Measurements from ENCODE around the gene ADGRD1.

ADGRD1 gene

GRCh38 chr12:130949806-130950205 lies 3.9 kb upstream of the ADGRD1 start:
- TF ChIP-seq POLR2A (IDR thresholded peaks at IDR 0.05; ENCODE audit: extremely low read depth, insufficient read length) (no peak), MAX (IDR thresholded peaks at IDR 0.05; ENCODE audit: low read depth, low read length) (no peak), MYC (IDR thresholded peaks at IDR 0.05; ENCODE audit: low read depth, low read length) (no peak)
- TF ChIP-seq, protein P1, sequence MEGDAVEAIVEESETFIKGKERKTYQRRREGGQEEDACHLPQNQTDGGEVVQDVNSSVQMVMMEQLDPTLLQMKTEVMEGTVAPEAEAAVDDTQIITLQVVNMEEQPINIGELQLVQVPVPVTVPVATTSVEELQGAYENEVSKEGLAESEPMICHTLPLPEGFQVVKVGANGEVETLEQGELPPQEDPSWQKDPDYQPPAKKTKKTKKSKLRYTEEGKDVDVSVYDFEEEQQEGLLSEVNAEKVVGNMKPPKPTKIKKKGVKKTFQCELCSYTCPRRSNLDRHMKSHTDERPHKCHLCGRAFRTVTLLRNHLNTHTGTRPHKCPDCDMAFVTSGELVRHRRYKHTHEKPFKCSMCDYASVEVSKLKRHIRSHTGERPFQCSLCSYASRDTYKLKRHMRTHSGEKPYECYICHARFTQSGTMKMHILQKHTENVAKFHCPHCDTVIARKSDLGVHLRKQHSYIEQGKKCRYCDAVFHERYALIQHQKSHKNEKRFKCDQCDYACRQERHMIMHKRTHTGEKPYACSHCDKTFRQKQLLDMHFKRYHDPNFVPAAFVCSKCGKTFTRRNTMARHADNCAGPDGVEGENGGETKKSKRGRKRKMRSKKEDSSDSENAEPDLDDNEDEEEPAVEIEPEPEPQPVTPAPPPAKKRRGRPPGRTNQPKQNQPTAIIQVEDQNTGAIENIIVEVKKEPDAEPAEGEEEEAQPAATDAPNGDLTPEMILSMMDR (IDR thresholded peaks at IDR 0.05; ENCODE audit: low read depth, low read length), result no peak
- no peak for DNase-seq (ENCODE audit: low read depth)
- H3K4me3 ChIP-seq (ENCODE audit: low read depth, low read length), result no peak overlapping the region

- no peak overlapping the region for H3K4me3 ChIP-seq (ENCODE audit: low read depth, low read length)
- no peak for TF ChIP-seq POLR2A (IDR thresholded peaks at IDR 0.05; ENCODE audit: extremely low read depth, insufficient read length)
- no peak for TF ChIP-seq MYC (IDR thresholded peaks at IDR 0.05; ENCODE audit: low read depth, low read length)
- TF ChIP-seq, protein P1 (IDR thresholded peaks at IDR 0.05; ENCODE audit: low read depth, low read length), result no peak
- TF ChIP-seq MAX (IDR thresholded peaks at IDR 0.05; ENCODE audit: low read depth, low read length), result no peak
- no peak for DNase-seq (ENCODE audit: low read depth)
These were observed 2.1 kb upstream of the ADGRD1 start for GRCh38 chr12:130951636-130952035.

- TF ChIP-seq POLR2A (IDR thresholded peaks at IDR 0.05; ENCODE audit: extremely low read depth, insufficient read length), result no peak
- no peak overlapping the region for H3K4me3 ChIP-seq (ENCODE audit: low read depth, low read length)
These were observed 1.3 kb upstream of the ADGRD1 start for GRCh38 chr12:130952171-130952954.

GRCh38 chr12:130954544-130954831 lies 781 bp downstream of the ADGRD1 start:
- no peak overlapping the region for H3K4me3 ChIP-seq (ENCODE audit: low read depth, low read length)
- TF ChIP-seq POLR2A (IDR thresholded peaks at IDR 0.05; ENCODE audit: extremely low read depth, insufficient read length) (no peak), MYC (IDR thresholded peaks at IDR 0.05; ENCODE audit: low read depth, low read length) (no peak), MAX (IDR thresholded peaks at IDR 0.05; ENCODE audit: low read depth, low read length) (no peak)
- TF ChIP-seq, protein P1 (IDR thresholded peaks at IDR 0.05; ENCODE audit: low read depth, low read length), result no peak
- DNase-seq (ENCODE audit: low read depth), result no peak

More at GRCh38 chr12:130952171-130952954, 1.3 kb upstream of the ADGRD1 start:
- DNase-seq (ENCODE audit: low read depth), result no peak

- no peak overlapping the region for H3K4me3 ChIP-seq (ENCODE audit: low read depth, low read length)
- no peak for DNase-seq (ENCODE audit: low read depth)
- TF ChIP-seq MYC (IDR thresholded peaks at IDR 0.05; ENCODE audit: low read depth, low read length), result no peak
- TF ChIP-seq MAX (IDR thresholded peaks at IDR 0.05; ENCODE audit: low read depth, low read length), result no peak
- TF ChIP-seq, protein P1 (IDR thresholded peaks at IDR 0.05; ENCODE audit: low read depth, low read length), result no peak
- TF ChIP-seq POLR2A (IDR thresholded peaks at IDR 0.05; ENCODE audit: extremely low read depth, insufficient read length), result no peak
These were observed 1.6 kb downstream of the ADGRD1 start for GRCh38 chr12:130955238-130955816.

DNA sequence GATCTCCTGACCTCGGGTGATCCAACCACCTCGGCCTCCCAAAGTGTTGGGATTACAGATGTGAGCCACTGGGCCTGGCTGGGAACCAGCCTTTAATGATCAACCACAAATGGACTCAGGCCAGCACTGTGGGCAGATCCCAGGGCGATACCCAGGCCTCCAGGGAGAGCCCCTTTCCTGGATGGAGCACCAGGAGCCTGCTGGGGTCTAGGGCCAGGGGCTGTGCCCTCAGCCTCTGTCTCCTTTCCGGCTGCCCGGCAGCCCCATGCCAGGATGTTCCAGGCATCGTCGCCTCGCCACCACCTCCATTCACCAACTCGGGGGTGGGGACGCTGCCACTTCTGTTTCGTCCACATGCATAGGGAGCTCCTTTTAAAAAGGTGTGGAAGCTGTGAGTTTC lies 2.3 kb downstream of the ADGRD1 start:
- no peak overlapping the region for H3K4me3 ChIP-seq (ENCODE audit: low read depth, low read length)
- DNase-seq (ENCODE audit: low read depth), result no peak
- TF ChIP-seq MYC (IDR thresholded peaks at IDR 0.05; ENCODE audit: low read depth, low read length) (no peak), POLR2A (IDR thresholded peaks at IDR 0.05; ENCODE audit: extremely low read depth, insufficient read length) (no peak), MAX (IDR thresholded peaks at IDR 0.05; ENCODE audit: low read depth, low read length) (no peak)
- TF ChIP-seq, protein P1 (IDR thresholded peaks at IDR 0.05; ENCODE audit: low read depth, low read length), result no peak

All from NB4 (cell line).